Natural killer cell (primary cell): ENCODE results near the gene COMMD3. TPM values are rescaled to one million over a fixed set of nuclear protein-coding genes. Genes with fewer than 3 reads are reported as not detected.

Experiments used
- ATAC-seq, 3 donors: fragments of 150-1000 bp in 2 of 3; fragments of 200-7000 bp in 1 of 3; cut with Tn5 transposase; 1 replicate in 1 of 3; 2 replicates in 2 of 3; pipeline ENCODE4 v1.10.0; 2021; ENCODE audit warnings: mild to moderate bottlenecking in 2 of 3, moderate library complexity in 2 of 3
- DNase-seq, 2 donors: peaks; one replicate each; pipeline versions ENCODE4 v3.0.0 to v3.0.0-alpha.2; 2013 to 2021; ENCODE audit warnings: mixed read lengths in 1 of 2
- H3K27ac ChIP-seq: one replicate; pipeline ENCODE4 v1.5.1; 2013; ENCODE audit warnings: mild to moderate bottlenecking, low read length
- H3K27me3 ChIP-seq: one replicate; pipeline ENCODE4 v1.6.1; 2013; ENCODE audit warnings: low read length; ENCODE audit not compliant: control insufficient read depth, insufficient read depth
- H3K36me3 ChIP-seq: one replicate; pipeline ENCODE4 v1.6.1; 2013; ENCODE audit warnings: low read length; ENCODE audit not compliant: control insufficient read depth, insufficient read depth
- H3K4me1 ChIP-seq: one replicate; pipeline ENCODE4 v1.6.1; 2013; ENCODE audit warnings: low read length; ENCODE audit not compliant: control insufficient read depth, insufficient read depth
- H3K4me3 ChIP-seq: one replicate; pipeline ENCODE4 v1.5.1; 2013; ENCODE audit warnings: low read length
- H3K9me3 ChIP-seq: one replicate; pipeline ENCODE4 v1.6.1; 2013; ENCODE audit warnings: low read length; ENCODE audit not compliant: control insufficient read depth, insufficient read depth
- H3K27ac Mint-ChIP-seq, 2 donors: one replicate each; pipeline ENCODE4 v1.8.0; 2022; ENCODE audit warnings: mild to moderate bottlenecking in 2 of 2, mixed read lengths in 2 of 2, moderate library complexity in 1 of 2
- H3K27me3 Mint-ChIP-seq, 2 donors: one replicate each; pipeline ENCODE4 v1.8.0; 2022; ENCODE audit warnings: low read depth in 2 of 2, mixed read lengths in 2 of 2
- H3K36me3 Mint-ChIP-seq: one replicate; pipeline ENCODE4 v1.8.0; 2022; ENCODE audit warnings: mixed read lengths
- H3K4me1 Mint-ChIP-seq, 2 donors: one replicate each; pipeline ENCODE4 v1.8.0; 2022; ENCODE audit warnings: mixed read lengths in 2 of 2
- H3K4me3 Mint-ChIP-seq: one replicate; pipeline ENCODE4 v1.8.0; 2022; ENCODE audit warnings: mild to moderate bottlenecking, moderate library complexity, mixed read lengths
- H3K9me3 Mint-ChIP-seq, 2 donors: one replicate each; pipeline ENCODE4 v1.8.0; 2022; ENCODE audit warnings: mixed read lengths in 2 of 2
- WGBS: methylation state at CpG from one replicate; pipeline ENCODE4 v1.1.7; 2013; ENCODE audit warnings: missing lambda C conversion rate; ENCODE audit not compliant: insufficient coverage; 5-methylcytosine and 5-hydroxymethylcytosine counted together
- intact Hi-C: fragments of 100-400 bp; cut with micrococcal nuclease; formaldehyde crosslinking; loops from one replicate; pipeline ENCODE4 v1.14.2; 2022
- total RNA-seq, 4 donors: library from RNA; stranded (reverse); fragments of 120-200 nt in 1 of 4; gene quantifications; one replicate each; pipeline versions ENCODE4 v1.2.3 to v1.2.4, GENCODE V29; 2013 to 2022
- TF ChIP-seq, protein P1 (sequence below): fragments of 200-600 bp; IDR thresholded peaks from one replicate; pipeline ENCODE4 v1.8.0; 2022; ENCODE audit warnings: antibody characterized with exemption

Gene COMMD3
- total RNA-seq, 3 donors from 2014 or later (not counting 1 experiment from before 2014, with no cell fraction given): 43.1 to 48.3 (median 44.2) TPM

DNA sequence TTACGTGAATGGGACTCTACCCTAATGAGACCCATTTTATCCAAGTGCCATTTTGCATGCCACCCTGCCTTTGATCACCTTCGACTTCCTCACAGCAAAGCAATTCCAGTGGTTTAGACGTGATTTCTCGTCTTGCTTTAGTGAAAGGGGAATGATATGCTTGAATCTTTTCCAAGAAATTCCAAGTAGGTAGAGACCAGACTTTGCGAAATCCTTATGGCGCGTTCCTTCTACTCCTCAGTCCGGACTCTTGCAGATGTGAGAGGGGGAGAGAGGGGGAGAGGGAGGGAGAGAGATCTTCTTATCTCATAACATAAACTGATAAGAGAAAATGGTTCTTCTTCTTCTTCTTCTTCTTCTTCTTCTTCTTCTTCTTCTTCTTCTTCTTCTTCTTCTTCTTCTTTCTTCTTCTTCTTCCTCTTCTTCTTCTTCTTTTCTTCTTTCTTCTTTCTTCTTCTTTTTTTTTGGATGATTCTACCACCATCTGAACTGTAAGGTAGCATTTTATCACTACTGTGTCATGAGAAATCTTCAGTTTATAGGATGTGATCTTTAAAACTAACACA is 30.0 kb downstream of the COMMD3 start:
- peaks cover 0 to 2% of the 10 kb centered on the region in 2 donors for H3K9me3 Mint-ChIP-seq
- H3K4me3 Mint-ChIP-seq: peak overlapping the region; percentile 50
- peak overlapping the region in 1 of 2 donors; percentile 26 for H3K27ac Mint-ChIP-seq
- TF ChIP-seq, protein P1, sequence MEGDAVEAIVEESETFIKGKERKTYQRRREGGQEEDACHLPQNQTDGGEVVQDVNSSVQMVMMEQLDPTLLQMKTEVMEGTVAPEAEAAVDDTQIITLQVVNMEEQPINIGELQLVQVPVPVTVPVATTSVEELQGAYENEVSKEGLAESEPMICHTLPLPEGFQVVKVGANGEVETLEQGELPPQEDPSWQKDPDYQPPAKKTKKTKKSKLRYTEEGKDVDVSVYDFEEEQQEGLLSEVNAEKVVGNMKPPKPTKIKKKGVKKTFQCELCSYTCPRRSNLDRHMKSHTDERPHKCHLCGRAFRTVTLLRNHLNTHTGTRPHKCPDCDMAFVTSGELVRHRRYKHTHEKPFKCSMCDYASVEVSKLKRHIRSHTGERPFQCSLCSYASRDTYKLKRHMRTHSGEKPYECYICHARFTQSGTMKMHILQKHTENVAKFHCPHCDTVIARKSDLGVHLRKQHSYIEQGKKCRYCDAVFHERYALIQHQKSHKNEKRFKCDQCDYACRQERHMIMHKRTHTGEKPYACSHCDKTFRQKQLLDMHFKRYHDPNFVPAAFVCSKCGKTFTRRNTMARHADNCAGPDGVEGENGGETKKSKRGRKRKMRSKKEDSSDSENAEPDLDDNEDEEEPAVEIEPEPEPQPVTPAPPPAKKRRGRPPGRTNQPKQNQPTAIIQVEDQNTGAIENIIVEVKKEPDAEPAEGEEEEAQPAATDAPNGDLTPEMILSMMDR: no peak
- H3K4me1 Mint-ChIP-seq: peaks cover 0 to 8% of the 10 kb centered on the region in 2 donors
- DNase-seq (peak in 1 of 2 donors; percentile 17), ATAC-seq (no peak)
- peaks cover 15% of the 10 kb centered on the region for H3K4me1 ChIP-seq
- intact Hi-C loops: loop anchor here (10.0 kb wide), 2 partner anchors 129 to 569 kb away; no protein-coding TSS in a partner anchor
- H3K9me3 ChIP-seq: peaks cover 8% of the 10 kb centered on the region
- H3K4me3 ChIP-seq: no peak overlapping the region
- H3K36me3 ChIP-seq: no peaks in the 10 kb centered on the region
- H3K27me3 Mint-ChIP-seq: peaks cover 47 to 54% of the 10 kb centered on the region in 2 donors
- no peaks in the 10 kb centered on the region for H3K36me3 Mint-ChIP-seq
- WGBS: 76% methylated on average over 8 of the region's 8 CpGs
- peaks cover 61% of the 10 kb centered on the region for H3K27me3 ChIP-seq
- no peak overlapping the region for H3K27ac ChIP-seq

GRCh38 chr10:22349755-22350154 is 33.6 kb downstream of the COMMD3 start:
- peaks cover 25% of the 10 kb centered on the region for H3K27me3 ChIP-seq
- no peak for ATAC-seq
- H3K4me3 ChIP-seq: no peak overlapping the region
- H3K36me3 ChIP-seq: no peaks in the 10 kb centered on the region
- intact Hi-C loops: loop anchor here (10.0 kb wide), 2 partner anchors 125 to 565 kb away; no protein-coding TSS in a partner anchor
- H3K9me3 Mint-ChIP-seq: peaks cover 0 to 2% of the 10 kb centered on the region in 2 donors
- H3K4me1 ChIP-seq: peaks cover 12% of the 10 kb centered on the region
- H3K36me3 Mint-ChIP-seq: no peaks in the 10 kb centered on the region
- H3K27me3 Mint-ChIP-seq: peaks cover 25 to 36% of the 10 kb centered on the region in 2 donors
- TF ChIP-seq, protein P1: no peak
- H3K9me3 ChIP-seq: peaks cover 8% of the 10 kb centered on the region
- no peak for DNase-seq
- H3K27ac Mint-ChIP-seq: no peak overlapping the region
- WGBS: 100% methylated on average over 1 of the region's 1 CpG
- peaks cover 0 to 8% of the 10 kb centered on the region in 2 donors for H3K4me1 Mint-ChIP-seq
- no peak overlapping the region for H3K4me3 Mint-ChIP-seq
- H3K27ac ChIP-seq: no peak overlapping the region

GRCh38 chr10:22351131-22351703 is 35.0 kb downstream of the COMMD3 start:
- Histone ChIP-seq H3K4me3 (no peak overlapping the region), H3K9me3 (no peaks in the 10 kb centered on the region), H3K27ac (no peak overlapping the region), H3K36me3 (no peaks in the 10 kb centered on the region), H3K27me3 (peaks cover 12% of the 10 kb centered on the region), H3K4me1 (no peaks in the 10 kb centered on the region)
- no peak for DNase-seq
- peaks cover 17 to 31% of the 10 kb centered on the region in 2 donors for H3K27me3 Mint-ChIP-seq
- no peak overlapping the region for H3K27ac Mint-ChIP-seq
- no peaks in the 10 kb centered on the region for H3K4me1 Mint-ChIP-seq
- H3K9me3 Mint-ChIP-seq: peaks cover 0 to 2% of the 10 kb centered on the region in 2 donors
- no peak for ATAC-seq
- intact Hi-C loops: no loop called here
- no peaks in the 10 kb centered on the region for H3K36me3 Mint-ChIP-seq
- no peak overlapping the region for H3K4me3 Mint-ChIP-seq
- WGBS: 97% methylated on average over 5 of the region's 5 CpGs
- TF ChIP-seq, protein P1: no peak
